ENCODE results near the gene CDKN2D. TPM values are rescaled to one million over a fixed set of nuclear protein-coding genes. Genes with fewer than 3 reads are reported as not detected.

The CDKN2D gene
- total RNA-seq, 1 donor from 2014 or later: 13.0 TPM

DNA sequence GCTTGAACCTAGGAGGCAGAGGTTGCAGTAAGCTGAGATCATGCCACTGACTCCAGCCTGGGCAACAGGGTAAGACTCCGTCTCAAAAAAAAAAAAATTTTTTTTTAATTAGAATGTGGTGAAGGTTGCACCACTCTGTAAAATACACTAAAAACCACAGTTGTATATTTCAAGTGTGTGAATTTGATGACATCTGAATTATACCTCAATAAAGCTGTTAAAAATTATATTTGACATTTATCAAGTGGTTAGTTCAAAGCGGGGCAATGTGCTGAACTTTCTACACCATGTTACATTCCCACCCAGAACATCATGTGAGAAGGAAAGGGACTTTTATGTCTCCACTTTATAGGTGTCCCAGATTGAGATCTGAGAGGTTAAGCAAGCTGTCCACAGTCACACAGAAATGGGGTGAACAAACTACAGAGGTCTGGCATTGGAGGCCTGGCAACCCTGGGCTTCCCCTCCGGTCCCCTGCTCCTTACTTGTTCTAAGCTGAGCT, 45.6 kb downstream of the CDKN2D start:
- Mint-ChIP-seq H3K4me1 (ENCODE audit: unreplicated experiment) (peaks cover 16% of the 10 kb centered on the region), H3K9me3 (ENCODE audit: unreplicated experiment) (no peaks in the 10 kb centered on the region), H3K27ac (ENCODE audit: unreplicated experiment) (no peak overlapping the region), H3K27me3 (ENCODE audit: unreplicated experiment) (no peaks in the 10 kb centered on the region), H3K36me3 (ENCODE audit: unreplicated experiment) (no peaks in the 10 kb centered on the region), H3K4me3 (ENCODE audit: unreplicated experiment) (no peak overlapping the region)
- TF ChIP-seq, protein P1, sequence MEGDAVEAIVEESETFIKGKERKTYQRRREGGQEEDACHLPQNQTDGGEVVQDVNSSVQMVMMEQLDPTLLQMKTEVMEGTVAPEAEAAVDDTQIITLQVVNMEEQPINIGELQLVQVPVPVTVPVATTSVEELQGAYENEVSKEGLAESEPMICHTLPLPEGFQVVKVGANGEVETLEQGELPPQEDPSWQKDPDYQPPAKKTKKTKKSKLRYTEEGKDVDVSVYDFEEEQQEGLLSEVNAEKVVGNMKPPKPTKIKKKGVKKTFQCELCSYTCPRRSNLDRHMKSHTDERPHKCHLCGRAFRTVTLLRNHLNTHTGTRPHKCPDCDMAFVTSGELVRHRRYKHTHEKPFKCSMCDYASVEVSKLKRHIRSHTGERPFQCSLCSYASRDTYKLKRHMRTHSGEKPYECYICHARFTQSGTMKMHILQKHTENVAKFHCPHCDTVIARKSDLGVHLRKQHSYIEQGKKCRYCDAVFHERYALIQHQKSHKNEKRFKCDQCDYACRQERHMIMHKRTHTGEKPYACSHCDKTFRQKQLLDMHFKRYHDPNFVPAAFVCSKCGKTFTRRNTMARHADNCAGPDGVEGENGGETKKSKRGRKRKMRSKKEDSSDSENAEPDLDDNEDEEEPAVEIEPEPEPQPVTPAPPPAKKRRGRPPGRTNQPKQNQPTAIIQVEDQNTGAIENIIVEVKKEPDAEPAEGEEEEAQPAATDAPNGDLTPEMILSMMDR (IDR thresholded peaks at IDR 0.05): no peak
- DNase-seq (ENCODE audit: extremely low spot score, unreplicated experiment): no peak

GRCh38 chr19:10521461-10522171, 47.2 kb downstream of the CDKN2D start:
- Mint-ChIP-seq H3K27ac (ENCODE audit: unreplicated experiment) (no peak overlapping the region), H3K36me3 (ENCODE audit: unreplicated experiment) (no peaks in the 10 kb centered on the region), H3K4me1 (ENCODE audit: unreplicated experiment) (peaks cover 24% of the 10 kb centered on the region), H3K4me3 (ENCODE audit: unreplicated experiment) (no peak overlapping the region), H3K9me3 (ENCODE audit: unreplicated experiment) (no peaks in the 10 kb centered on the region), H3K27me3 (ENCODE audit: unreplicated experiment) (no peaks in the 10 kb centered on the region)
- no peak for DNase-seq (ENCODE audit: extremely low spot score, unreplicated experiment)
- TF ChIP-seq, protein P1 (IDR thresholded peaks at IDR 0.05): no peak

- Mint-ChIP-seq H3K4me3 (ENCODE audit: unreplicated experiment) (no peak overlapping the region), H3K27ac (ENCODE audit: unreplicated experiment) (no peak overlapping the region), H3K27me3 (ENCODE audit: unreplicated experiment) (no peaks in the 10 kb centered on the region), H3K4me1 (ENCODE audit: unreplicated experiment) (peaks cover 30% of the 10 kb centered on the region), H3K36me3 (ENCODE audit: unreplicated experiment) (no peaks in the 10 kb centered on the region), H3K9me3 (ENCODE audit: unreplicated experiment) (no peaks in the 10 kb centered on the region)
- TF ChIP-seq, protein P1 (IDR thresholded peaks at IDR 0.05): no peak
- no peak for DNase-seq (ENCODE audit: extremely low spot score, unreplicated experiment)
Measured at GRCh38 chr19:10520652-10521318, 48.0 kb downstream of the CDKN2D start.

DNA sequence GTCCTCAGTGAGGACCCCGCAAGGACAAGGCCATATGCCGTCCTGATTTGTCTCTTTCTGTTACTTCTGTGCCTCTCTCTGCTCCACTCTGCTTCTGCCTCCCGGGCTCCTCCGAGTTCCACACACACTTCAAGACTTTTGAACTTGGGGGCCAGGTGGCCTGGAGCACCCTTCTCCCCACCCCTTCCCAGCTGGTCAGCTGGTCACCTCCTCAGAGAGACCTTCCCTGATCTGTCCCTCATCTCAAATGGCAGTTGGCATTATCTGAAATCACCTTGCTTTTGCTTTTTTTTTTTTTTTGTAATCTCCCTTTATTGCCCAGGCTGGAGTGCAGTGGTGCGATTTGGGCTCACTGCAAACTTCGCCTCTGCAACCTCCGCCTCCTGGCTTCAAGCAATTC, 49.4 kb downstream of the CDKN2D start:
- no peak overlapping the region for H3K4me3 Mint-ChIP-seq (ENCODE audit: unreplicated experiment)
- H3K27ac Mint-ChIP-seq (ENCODE audit: unreplicated experiment): no peak overlapping the region
- no peaks in the 10 kb centered on the region for H3K9me3 Mint-ChIP-seq (ENCODE audit: unreplicated experiment)
- H3K36me3 Mint-ChIP-seq (ENCODE audit: unreplicated experiment): no peaks in the 10 kb centered on the region
- H3K27me3 Mint-ChIP-seq (ENCODE audit: unreplicated experiment): no peaks in the 10 kb centered on the region
- DNase-seq (ENCODE audit: extremely low spot score, unreplicated experiment): no peak
- peaks cover 32% of the 10 kb centered on the region for H3K4me1 Mint-ChIP-seq (ENCODE audit: unreplicated experiment)
- TF ChIP-seq, protein P1 (IDR thresholded peaks at IDR 0.05): no peak

All from osteocyte (in vitro differentiated cells).